HG03571 (cell line): ENCODE data around the gene COL23A1.
"Not testable (repeated sequence)": the region's sequence is repeated elsewhere in the genome, so short reads cannot be mapped to it uniquely, and the experiment has no call there.

Experiments used
- ATAC-seq: cut with Tn5 transposase; IDR thresholded peaks from one replicate; pipeline ENCODE4 v1.9.1; 2021; ENCODE audit not compliant: unreplicated experiment

COL23A1 gene

GRCh38 chr5:178328826-178329730 is 261.1 kb downstream of the COL23A1 start:
- ATAC-seq: no peak

- ATAC-seq: no peak
Measured at GRCh38 chr5:178327931-178328711, 262.1 kb downstream of the COL23A1 start.

- no peak for ATAC-seq
Measured at GRCh38 chr5:178327446-178327845, 262.7 kb downstream of the COL23A1 start.

- ATAC-seq: no peak
Measured at GRCh38 chr5:178326374-178326715, 263.8 kb downstream of the COL23A1 start.

- ATAC-seq: no peak
Measured at GRCh38 chr5:178325679-178326373, 264.4 kb downstream of the COL23A1 start.

GRCh38 chr5:178325311-178325678 is 264.9 kb downstream of the COL23A1 start:
- no peak for ATAC-seq

GRCh38 chr5:178324481-178325310 is 265.5 kb downstream of the COL23A1 start:
- peak; percentile 61 for ATAC-seq

- peak; percentile 38 for ATAC-seq
Measured at GRCh38 chr5:178323961-178324360, 266.2 kb downstream of the COL23A1 start.

- no peak for ATAC-seq
Measured at GRCh38 chr5:178323541-178323865, 266.7 kb downstream of the COL23A1 start.

- ATAC-seq: peak; percentile 35
Measured at GRCh38 chr5:178322736-178323540, 267.3 kb downstream of the COL23A1 start.

GRCh38 chr5:178320281-178320855 is 269.8 kb downstream of the COL23A1 start:
- no peak for ATAC-seq

GRCh38 chr5:178319541-178320041 is 270.6 kb downstream of the COL23A1 start:
- ATAC-seq: no peak

- ATAC-seq: no peak
Measured at GRCh38 chr5:178318893-178319292, 271.3 kb downstream of the COL23A1 start.

- ATAC-seq: no peak
Measured at GRCh38 chr5:178318382-178318781, 271.8 kb downstream of the COL23A1 start.

- not testable (repeated sequence) for ATAC-seq
Measured at GRCh38 chr5:178317727-178318126, 272.5 kb downstream of the COL23A1 start.

- ATAC-seq: no peak
Measured at GRCh38 chr5:178314961-178315820, 275.0 kb downstream of the COL23A1 start.

GRCh38 chr5:178314061-178314660 is 276.0 kb downstream of the COL23A1 start:
- no peak for ATAC-seq

- ATAC-seq: no peak
Measured at GRCh38 chr5:178313316-178313715, 276.9 kb downstream of the COL23A1 start.
